Ishikawa (cell line): ENCODE measurements around the gene SDK2.

Source experiments
- CEBPB ChIP-seq: IDR thresholded peaks from 2 replicates; pipeline ENCODE4 v1.6.1; 2012
- CREB1 ChIP-seq: IDR thresholded peaks from 2 replicates; pipeline ENCODE4 v1.6.1; 2012; ENCODE audit warnings: low read depth
- MAX ChIP-seq: IDR thresholded peaks from 2 replicates; pipeline ENCODE4 v1.6.1; 2012
- NFIC ChIP-seq: IDR thresholded peaks from 2 replicates; pipeline ENCODE4 v1.6.1; 2012
- RAD21 ChIP-seq: IDR thresholded peaks from 2 replicates; pipeline ENCODE4 v1.6.1; 2012; ENCODE audit warnings: low read depth
- TAF1 ChIP-seq: IDR thresholded peaks from 2 replicates; pipeline ENCODE4 v1.6.1; 2012; ENCODE audit warnings: low read depth, mild to moderate bottlenecking
- TCF12 ChIP-seq: IDR thresholded peaks from 2 replicates; pipeline ENCODE4 v1.6.1; 2012; ENCODE audit warnings: low read depth
- USF1 ChIP-seq: IDR thresholded peaks from 2 replicates; pipeline ENCODE4 v1.6.1; 2012

- TF ChIP-seq NFIC (no peak), CREB1 (no peak), USF1 (no peak), CEBPB (no peak), MAX (no peak), TAF1 (no peak), TCF12 (no peak), RAD21 (no peak)
These were observed 122.9 kb downstream of the SDK2 start for GRCh38 chr17:73521376-73521775.
